K562 (cell line): ENCODE data around the gene VMP1. TPM values are rescaled to one million over a fixed set of nuclear protein-coding genes. Genes with fewer than 3 reads are reported as not detected.
A peak's percentile ranks its signal among the peaks of the same experiment; 100 is the strongest.

Experiments
- BRD4 ChIP-seq: fragments of 200-600 bp; sonication (generic); IDR thresholded peaks from 2 replicates; pipeline ENCODE4 v1.6.1; 2017; ENCODE audit warnings: inconsistent platforms
- CEBPB ChIP-seq: fragments of 450-650 bp; IDR thresholded peaks from 2 replicates; pipeline ENCODE4 v1.6.1; 2016; ENCODE audit warnings: missing genetic modification characterization, missing compliant biosample characterization
- CGGBP1 ChIP-seq: fragments of 250-450 bp; sonication (Bioruptor Pico); IDR thresholded peaks from 2 replicates; pipeline ENCODE4 v1.9.0; 2021; ENCODE audit warnings: mild to moderate bottlenecking
- CHD7 ChIP-seq: fragments of 200-600 bp; sonication (generic); IDR thresholded peaks from one replicate; pipeline ENCODE4 v1.6.1; 2012; ENCODE audit warnings: mild to moderate bottlenecking, low read depth, low read length, inconsistent platforms
- CREM ChIP-seq: IDR thresholded peaks from 2 replicates; pipeline ENCODE4 v1.6.1; 2014; ENCODE audit warnings: antibody characterized with exemption, low read depth
- FOXK2 ChIP-seq, 2 experiments: fragments of 450-650 bp; IDR thresholded peaks in 1 of 2; conservative IDR thresholded peaks in 1 of 2; 2 replicates each; pipeline ENCODE4 v1.6.1; 2016; ENCODE audit warnings: low read depth in 2 of 2, mild to moderate bottlenecking in 1 of 2
- HMGN3 ChIP-seq: IDR thresholded peaks from 2 replicates; pipeline ENCODE4 v1.6.1; 2011; ENCODE audit warnings: borderline replicate concordance, low read depth, mild to moderate bottlenecking, mixed read lengths, low read length; ENCODE audit not compliant: insufficient read length; ENCODE audit errors: extremely low read depth
- PATZ1 ChIP-seq: fragments of 250-450 bp; sonication (Bioruptor Pico); IDR thresholded peaks from 2 replicates; pipeline ENCODE4 v1.5.0; 2020; ENCODE audit warnings: mild to moderate bottlenecking, borderline replicate concordance
- polyA plus RNA-seq, 8 experiments: library from polyadenylated mRNA; depleted of rRNA in 4 of 8; stranded (reverse) in 5 of 8; unstranded in 3 of 8; fragments of >200 nt; fragmentation: Nextera tagmentation in 2 of 8; fragmentation: Illumina TruSeq in 1 of 8; extraction: Ambion mirVana in 2 of 8; extraction: Trizol in 1 of 8; gene quantifications; 2 replicates each; pipeline versions ENCODE4 v1.2.1 to v1.2.3, GENCODE V29; 2011 to 2014; ENCODE audit warnings: inconsistent platforms in 1 of 8, missing spikeins in 1 of 8
- total RNA-seq, 7 experiments: library from RNA; depleted of rRNA in 6 of 7; stranded (reverse); fragments of >200 nt in 6 of 7; fragmentation: Illumina TruSeq in 2 of 7; extraction: Trizol in 2 of 7; gene quantifications; 2 replicates each; pipeline versions ENCODE4 v1.2.1 to v1.2.3, GENCODE V29; 2011 to 2021; ENCODE audit warnings: low replicate concordance in 1 of 7

The VMP1 gene
- total and polyA plus RNA-seq, 9 of the 15 experiments (the other 6 are each of a cell fraction or from before 2014, with no cell fraction given) = 123 to 304 (median 151) TPM

GRCh38 chr17:59838052-59838916 lies 130.8 kb downstream of the VMP1 start (continued):
- TF ChIP-seq PATZ1 (no peak), CHD7 (no peak), CREM (no peak), HMGN3 (no peak), BRD4 (peak; percentile 97), CEBPB (no peak), FOXK2 (conservative IDR thresholded peaks at IDR 0.05 in 1 of 2, IDR thresholded peaks at IDR 0.05 in 1 of 2; ENCODE audit: low read depth in 2 of 2) (no peak), CGGBP1 (CRISPR knock-in tag) (no peak)
